NCI-H69 (cell line): ENCODE measurements around the gene COL4A1.

Source experiments
- DNase-seq: peaks from one replicate; lab custom pipeline; 2025; lab: John Stamatoyannopoulos, UW

The COL4A1 gene

GRCh38 chr13:110194451-110194850 is 112.5 kb downstream of the COL4A1 start:
- no peak for DNase-seq

- no peak for DNase-seq
Observed at GRCh38 chr13:110193491-110193890, 113.5 kb downstream of the COL4A1 start.

GRCh38 chr13:110192472-110192871 is 114.5 kb downstream of the COL4A1 start:
- no peak for DNase-seq

- no peak for DNase-seq
Observed at GRCh38 chr13:110187641-110188161, 119.3 kb downstream of the COL4A1 start.

GRCh38 chr13:110186231-110186855 is 120.6 kb downstream of the COL4A1 start:
- no peak for DNase-seq

GRCh38 chr13:110185696-110186095 is 121.3 kb downstream of the COL4A1 start:
- no peak for DNase-seq

GRCh38 chr13:110183910-110184309 is 123.0 kb downstream of the COL4A1 start:
- DNase-seq: no peak

- no peak for DNase-seq
Observed at GRCh38 chr13:110182461-110182860, 124.5 kb downstream of the COL4A1 start.

GRCh38 chr13:110182003-110182402 is 125.0 kb downstream of the COL4A1 start:
- no peak for DNase-seq

GRCh38 chr13:110179857-110180147 is 127.2 kb downstream of the COL4A1 start:
- no peak for DNase-seq

GRCh38 chr13:110179116-110179856 is 127.7 kb downstream of the COL4A1 start:
- DNase-seq: no peak

GRCh38 chr13:110177790-110178189 is 129.2 kb downstream of the COL4A1 start:
- DNase-seq: no peak

GRCh38 chr13:110176431-110176830 is 130.5 kb downstream of the COL4A1 start:
- DNase-seq: no peak

- DNase-seq: no peak
Observed at GRCh38 chr13:110173247-110173818, 133.6 kb downstream of the COL4A1 start.

GRCh38 chr13:110170882-110171281 is 136.1 kb downstream of the COL4A1 start:
- DNase-seq: no peak

- no peak for DNase-seq
Observed at GRCh38 chr13:110170020-110170790, 136.8 kb downstream of the COL4A1 start.

GRCh38 chr13:110168999-110169933 is 137.7 kb downstream of the COL4A1 start:
- DNase-seq: no peak

GRCh38 chr13:110166598-110166997 is 140.4 kb downstream of the COL4A1 start:
- no peak for DNase-seq

- no peak for DNase-seq
Observed at GRCh38 chr13:110164706-110165105, 142.3 kb downstream of the COL4A1 start.

- DNase-seq: no peak
Observed at GRCh38 chr13:110162866-110163658, 143.9 kb downstream of the COL4A1 start.

- no peak for DNase-seq
Observed at GRCh38 chr13:110162053-110162452, 144.9 kb downstream of the COL4A1 start.
